ENCODE measurements around the gene TRIM38.
"Not testable (repeated sequence)": the region's sequence is repeated elsewhere in the genome, so short reads cannot be mapped to it uniquely, and the experiment has no call there.

Gene TRIM38

GRCh38 chr6:25971187-25971821 lies 8.7 kb downstream of the TRIM38 start:
- DNase-seq (ENCODE audit: low read depth): no peak

DNA sequence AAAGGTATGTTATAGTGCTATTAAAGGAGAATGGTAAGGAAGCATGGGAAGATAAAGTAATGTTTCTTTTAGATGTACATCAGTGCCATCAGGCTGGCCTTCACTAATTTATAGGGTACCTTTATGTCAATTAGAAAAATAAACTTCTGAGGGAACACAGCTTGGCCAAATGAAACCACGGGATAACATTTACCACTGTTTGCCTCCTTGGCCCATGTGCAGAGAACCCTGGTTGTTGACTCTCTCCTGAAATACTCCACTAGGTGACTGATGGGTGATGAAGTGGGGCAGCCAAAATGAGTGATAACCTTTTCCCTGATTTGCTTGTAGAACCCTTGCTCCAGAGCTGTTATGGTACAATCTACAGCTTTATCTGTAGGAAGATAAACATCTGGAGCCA lies 9.5 kb downstream of the TRIM38 start:
- no peak for DNase-seq (ENCODE audit: low read depth)

- DNase-seq (ENCODE audit: low read depth): no peak
Measured at GRCh38 chr6:25972902-25973301, 10.3 kb downstream of the TRIM38 start.

DNA sequence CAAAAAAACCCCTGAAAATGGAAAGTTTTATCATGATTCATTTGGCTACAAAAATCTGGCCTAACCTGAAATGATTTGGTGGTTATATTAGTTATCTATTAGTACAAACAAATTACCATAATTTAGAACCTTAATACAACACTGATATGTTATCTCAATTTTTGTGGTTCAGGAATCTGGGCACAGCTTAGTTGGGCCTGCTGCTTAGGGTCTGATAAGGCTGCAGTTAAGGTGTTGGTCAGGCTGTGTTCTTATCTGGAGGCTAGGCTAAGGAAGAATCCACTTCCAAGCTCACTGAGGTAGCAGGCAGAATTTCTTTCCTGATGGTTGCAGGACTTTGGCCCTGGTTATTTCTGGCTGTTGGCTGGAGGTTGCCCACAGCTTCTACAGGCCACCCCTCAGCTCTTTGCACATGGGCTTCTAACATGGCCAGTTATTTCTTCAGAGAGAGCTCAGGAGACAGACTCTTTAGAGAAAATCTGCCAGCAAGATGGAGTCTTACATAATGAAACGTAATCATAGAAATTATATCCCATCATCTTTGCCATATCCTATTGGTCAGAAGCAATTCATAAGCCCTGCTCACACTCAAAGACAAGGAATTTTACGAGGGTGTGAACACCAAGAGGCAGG lies 11.4 kb downstream of the TRIM38 start:
- no peak for DNase-seq (ENCODE audit: low read depth)

GRCh38 chr6:25975923-25976560 lies 13.4 kb downstream of the TRIM38 start:
- DNase-seq (ENCODE audit: low read depth): no peak

DNA sequence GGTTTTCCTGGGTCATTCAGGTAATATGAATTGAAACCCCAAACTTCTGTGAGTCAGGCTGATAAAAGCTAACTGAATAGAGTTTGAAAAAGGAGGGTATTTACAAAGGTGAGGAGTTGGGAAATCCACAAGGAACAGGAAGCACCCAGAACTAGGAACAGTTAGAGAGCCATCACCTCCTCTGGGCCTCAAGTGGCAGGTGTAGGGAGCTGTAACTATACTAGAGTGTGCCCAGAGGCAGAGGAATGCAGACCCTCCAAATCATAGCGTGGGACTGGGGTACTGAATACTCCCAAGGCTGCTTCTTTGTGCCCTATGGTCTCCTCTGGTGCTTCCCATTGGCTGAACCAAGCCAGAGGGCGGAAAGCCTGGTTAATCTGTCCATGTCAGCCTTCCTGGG lies 18.3 kb downstream of the TRIM38 start:
- no peak for DNase-seq (ENCODE audit: low read depth)

DNA sequence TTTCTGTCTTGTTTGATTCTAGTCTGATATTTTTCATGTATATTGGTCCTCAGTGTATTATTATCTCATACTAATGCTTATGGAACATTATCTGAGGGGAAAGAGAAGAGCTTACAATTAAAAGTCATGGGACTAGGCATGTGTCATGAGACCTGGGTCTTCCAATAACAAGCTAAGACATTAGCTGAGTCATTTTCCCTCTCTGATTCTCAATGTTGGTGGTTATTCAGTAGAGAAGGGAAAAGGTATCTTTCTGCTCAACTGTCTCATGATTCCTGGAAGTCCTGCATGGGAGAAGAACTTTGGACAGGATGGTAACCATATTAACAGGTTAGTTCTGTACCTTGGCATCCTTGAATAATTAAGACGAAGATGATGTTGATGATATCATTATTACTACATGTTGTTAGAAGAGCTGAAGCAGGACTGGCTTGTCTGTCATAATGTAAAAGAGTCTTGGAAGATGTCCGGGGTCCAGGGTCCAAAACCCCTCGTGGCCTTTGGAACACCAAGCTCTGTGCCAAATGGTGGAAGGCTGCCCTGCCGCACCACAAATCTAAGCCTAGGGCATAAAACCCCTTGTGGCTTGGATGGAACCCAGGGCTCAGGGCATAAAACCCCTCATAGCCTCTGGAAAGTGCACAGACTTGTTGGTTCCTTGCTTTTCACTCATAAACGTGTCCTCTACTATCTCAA lies 19.1 kb downstream of the TRIM38 start:
- no peak for DNase-seq (ENCODE audit: low read depth)

DNA sequence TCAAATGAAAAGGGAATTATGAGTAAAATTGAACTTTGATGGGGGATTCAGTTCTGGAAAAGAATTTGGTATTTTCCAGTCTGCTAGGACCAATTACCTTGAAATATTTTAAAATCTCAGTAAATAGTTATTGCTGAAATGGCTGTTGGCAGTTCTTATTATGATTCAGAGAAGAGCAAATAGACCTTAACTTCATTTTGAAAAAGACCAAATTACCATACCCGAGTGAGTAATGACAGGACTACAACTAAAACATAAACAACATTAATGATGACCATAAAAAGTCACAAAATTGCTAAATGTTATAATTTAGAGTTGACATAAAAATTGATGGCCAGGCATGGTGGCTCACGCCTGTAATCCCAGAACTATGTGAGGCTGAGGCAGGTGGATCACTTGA lies 21.7 kb downstream of the TRIM38 start:
- no peak for DNase-seq (ENCODE audit: low read depth)

- no peak for DNase-seq (ENCODE audit: low read depth)
Measured at GRCh38 chr6:25987845-25988244, 25.2 kb downstream of the TRIM38 start.

DNA sequence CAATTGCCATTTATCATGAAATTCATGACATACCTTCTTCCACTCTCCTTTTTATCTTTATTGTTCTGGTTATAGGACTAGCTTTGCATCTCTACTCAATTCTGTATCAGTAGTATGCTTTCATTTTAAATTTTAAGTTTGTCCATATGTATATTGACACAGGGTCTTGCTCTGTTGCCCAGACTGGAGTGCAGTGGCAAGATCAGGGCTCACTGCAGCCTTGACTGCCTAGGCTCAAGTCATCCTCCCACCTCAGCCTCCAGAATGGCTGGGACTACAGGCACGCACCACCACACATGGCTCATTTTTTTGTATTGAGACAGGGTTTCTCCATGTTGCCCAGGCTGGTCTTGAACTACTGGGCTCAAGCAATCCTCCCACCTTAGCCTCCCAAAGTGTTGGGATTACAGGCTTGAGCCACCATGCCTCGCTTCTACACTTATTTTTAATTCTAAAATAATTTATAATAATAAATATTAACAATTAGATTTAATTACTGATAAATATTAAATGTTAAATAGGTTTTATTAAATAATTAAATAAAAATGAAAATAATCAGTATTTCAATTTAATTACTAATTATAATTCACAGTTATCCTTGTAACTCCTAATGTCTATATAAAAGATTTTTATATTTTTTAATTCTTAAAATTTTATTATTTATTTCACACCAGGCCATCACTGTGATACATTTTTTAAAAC lies 27.7 kb downstream of the TRIM38 start:
- DNase-seq (ENCODE audit: low read depth): no peak

GRCh38 chr6:25991785-25992412 lies 29.3 kb downstream of the TRIM38 start:
- DNase-seq (ENCODE audit: low read depth): peak; percentile 18

DNA sequence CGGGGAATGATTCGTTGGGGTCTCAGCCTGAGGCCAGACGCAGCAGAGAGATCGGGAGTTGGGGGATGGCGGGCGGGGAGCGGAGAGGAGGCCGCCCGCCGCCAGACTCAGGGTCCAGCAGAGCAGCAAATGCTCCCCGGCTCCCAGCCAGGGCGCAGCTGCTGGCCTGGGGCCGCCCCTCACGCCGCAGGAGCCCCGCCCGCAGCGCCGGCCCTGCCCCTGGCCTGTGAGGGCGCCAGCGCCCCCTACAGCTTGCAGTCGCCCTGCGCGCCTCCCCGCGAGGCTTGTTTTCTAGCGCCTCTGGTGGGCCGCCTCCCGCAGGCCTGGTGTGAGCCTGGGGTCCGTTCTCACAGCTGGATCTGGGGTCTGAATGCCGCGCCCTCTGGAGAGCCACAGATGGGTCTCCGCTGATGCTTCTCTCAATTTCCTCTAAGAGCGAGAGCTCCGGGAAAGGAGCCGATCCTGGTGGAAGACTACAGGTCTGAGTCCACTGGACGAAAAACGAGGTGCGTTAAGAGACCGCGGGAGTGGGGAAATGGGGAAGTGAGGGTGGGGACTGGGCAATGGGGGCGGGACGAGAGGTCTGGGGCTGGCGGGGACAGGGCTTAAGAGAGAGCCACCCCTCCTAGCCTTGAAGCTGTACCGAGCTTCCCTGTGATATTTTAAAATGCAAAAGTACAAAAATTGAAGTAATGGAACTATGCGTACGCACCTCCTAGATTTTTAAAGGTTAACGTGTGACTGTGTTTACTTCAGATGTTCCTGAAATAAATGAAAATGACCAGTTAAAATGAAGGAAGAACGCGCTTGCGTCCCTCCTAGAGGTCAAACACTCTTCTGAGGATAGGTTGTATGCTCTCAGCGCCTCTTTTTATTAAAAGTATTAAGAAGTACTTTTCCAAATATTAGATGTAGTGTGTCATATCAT lies 30.1 kb downstream of the TRIM38 start:
- peak; percentile 90 for DNase-seq (ENCODE audit: low read depth)

DNA sequence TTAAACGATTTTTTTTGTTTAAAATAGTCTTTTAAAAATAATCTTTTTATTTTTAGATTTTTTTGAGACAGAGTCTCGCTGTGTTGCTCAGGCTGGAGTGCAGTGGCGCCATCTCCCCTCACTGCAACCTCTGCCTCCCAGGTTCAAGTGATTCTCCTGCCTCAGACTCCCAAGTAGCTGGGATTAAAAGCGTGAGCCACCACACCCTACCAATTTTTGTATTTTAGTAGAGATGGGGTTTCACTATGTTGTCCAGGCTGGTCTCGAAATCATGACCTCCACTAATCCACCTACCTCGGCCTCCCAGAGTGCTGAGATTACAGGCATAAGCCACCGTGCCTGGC lies 30.7 kb downstream of the TRIM38 start:
- not testable (repeated sequence) for DNase-seq (ENCODE audit: low read depth)

GRCh38 chr6:25995507-25995906 lies 32.9 kb downstream of the TRIM38 start:
- DNase-seq (ENCODE audit: low read depth): no peak

DNA sequence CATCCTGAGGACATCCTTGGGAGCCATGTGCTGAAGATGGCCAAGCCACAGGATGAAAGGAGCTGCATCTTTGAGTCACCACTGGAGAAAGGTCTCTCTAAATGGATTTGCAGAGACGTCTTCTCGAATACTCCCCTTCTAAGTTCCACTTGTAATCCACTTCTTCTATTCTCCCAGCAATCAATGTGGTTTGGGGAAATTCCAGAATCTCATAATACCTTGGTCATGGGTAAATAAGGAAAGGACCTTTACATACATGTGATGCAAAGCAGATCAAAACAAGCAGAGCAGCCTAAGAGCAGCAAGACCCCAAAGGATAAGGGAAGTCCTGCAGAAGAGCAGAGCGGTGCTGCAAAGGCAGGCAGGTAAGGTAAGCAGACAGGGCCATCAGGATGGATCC lies 35.3 kb downstream of the TRIM38 start:
- DNase-seq (ENCODE audit: low read depth): no peak

GRCh38 chr6:25998379-25998778 lies 35.8 kb downstream of the TRIM38 start:
- no peak for DNase-seq (ENCODE audit: low read depth)

- DNase-seq (ENCODE audit: low read depth): not testable (repeated sequence)
Measured at GRCh38 chr6:25999225-25999624, 36.6 kb downstream of the TRIM38 start.

- DNase-seq (ENCODE audit: low read depth): no peak
Measured at GRCh38 chr6:26000366-26001144, 38.0 kb downstream of the TRIM38 start.

- no peak for DNase-seq (ENCODE audit: low read depth)
Measured at GRCh38 chr6:26003102-26003694, 40.6 kb downstream of the TRIM38 start.
